HEK293 (cell line): ENCODE data around the gene ANKRD65.
A peak's percentile ranks its signal among the peaks of the same experiment; 100 is the strongest.

Source experiments
- CTCF ChIA-PET: fragments of 350-600 bp; formaldehyde crosslinking; extraction: SDS; loops from one replicate; lab custom pipeline; 2021; ENCODE audit warnings: antibody characterized with exemption; lab: Yijun Ruan, JAX
- POLR2A ChIA-PET: fragments of 300-600 bp; formaldehyde crosslinking; extraction: SDS; loops from one replicate; lab custom pipeline; 2020; ENCODE audit warnings: antibody characterized with exemption, inconsistent platforms; lab: Yijun Ruan, JAX
- H3K27ac ChIP-seq: fragments of 200-500 bp; sonication (Bioruptor generic); 2 replicates; pipeline ENCODE4 v1.5.1; 2014; ENCODE audit warnings: low read depth, low read length, control low read depth, inconsistent platforms; ENCODE audit errors: extremely low read depth
- H3K36me3 ChIP-seq, 2 experiments: fragments of 200-500 bp in 1 of 2; sonication (Bioruptor generic) in 1 of 2; 1 replicate in 1 of 2; 2 replicates in 1 of 2; pipeline ENCODE4 v1.5.1; 2014 to 2017; ENCODE audit warnings: inconsistent platforms in 2 of 2, low read length in 2 of 2; ENCODE audit not compliant: control insufficient read depth in 2 of 2, insufficient read depth in 1 of 2
- H3K4me1 ChIP-seq: fragments of 200-500 bp; sonication (Bioruptor generic); 2 replicates; pipeline ENCODE4 v1.5.1; 2014; ENCODE audit warnings: mild to moderate bottlenecking, low read length, inconsistent platforms; ENCODE audit not compliant: control insufficient read depth, insufficient read depth
- H3K4me3 ChIP-seq: 2 replicates; pipeline ENCODE4 v1.5.1; 2011; ENCODE audit warnings: low read depth, mild to moderate bottlenecking, control low read depth, low read length, moderate library complexity
- H3K9me3 ChIP-seq: fragments of 200-500 bp; sonication (Bioruptor generic); 2 replicates; pipeline ENCODE4 v1.5.1; 2014; ENCODE audit warnings: low read depth, low read length, inconsistent platforms; ENCODE audit not compliant: control insufficient read depth, insufficient read depth
- ELK4 ChIP-seq: IDR thresholded peaks from 2 replicates; pipeline ENCODE4 v1.6.1; 2011; ENCODE audit warnings: mild to moderate bottlenecking, low read depth, low read length, borderline replicate concordance
- GLIS2 ChIP-seq: fragments of 450-650 bp; formaldehyde crosslinking; IDR thresholded peaks from 2 replicates; pipeline ENCODE4 v1.5.1; 2016; ENCODE audit warnings: missing biosample characterization, missing genetic modification characterization
- MZF1 ChIP-seq: fragments of 450-650 bp; formaldehyde crosslinking; IDR thresholded peaks from 2 replicates; pipeline ENCODE4 v1.5.1; 2017; ENCODE audit warnings: missing biosample characterization, missing genetic modification characterization, borderline replicate concordance
- REST ChIP-seq: fragments of 450-650 bp; formaldehyde crosslinking; IDR thresholded peaks from 2 replicates; pipeline ENCODE4 v1.5.1; 2016; ENCODE audit warnings: missing biosample characterization, missing genetic modification characterization
- SP3 ChIP-seq: fragments of 450-650 bp; formaldehyde crosslinking; IDR thresholded peaks from 2 replicates; pipeline ENCODE4 v1.5.1; 2016; ENCODE audit warnings: missing biosample characterization, missing genetic modification characterization
- ZBTB49 ChIP-seq: fragments of 450-650 bp; formaldehyde crosslinking; IDR thresholded peaks from 2 replicates; pipeline ENCODE4 v1.5.1; 2016; ENCODE audit warnings: missing biosample characterization, missing genetic modification characterization, low read depth
- ZNF184 ChIP-seq: fragments of 450-650 bp; IDR thresholded peaks from 2 replicates; pipeline ENCODE4 v1.5.1; 2018; ENCODE audit warnings: missing biosample characterization, mild to moderate bottlenecking, missing genetic modification characterization
- ZNF211 ChIP-seq: fragments of 450-650 bp; formaldehyde crosslinking; IDR thresholded peaks from 2 replicates; pipeline ENCODE4 v1.5.1; 2016; ENCODE audit warnings: low read depth, missing biosample characterization, missing genetic modification characterization
- ZNF335 ChIP-seq: fragments of 450-650 bp; formaldehyde crosslinking; conservative IDR thresholded peaks from 2 replicates; pipeline ENCODE4 v1.5.1; 2016; ENCODE audit warnings: missing biosample characterization, missing genetic modification characterization
- ZNF391 ChIP-seq: fragments of 450-650 bp; formaldehyde crosslinking; IDR thresholded peaks from 2 replicates; pipeline ENCODE4 v1.5.1; 2016; ENCODE audit warnings: low read depth, missing biosample characterization, missing genetic modification characterization, borderline replicate concordance
- ZNF514 ChIP-seq: fragments of 450-650 bp; formaldehyde crosslinking; IDR thresholded peaks from 2 replicates; pipeline ENCODE4 v1.5.1; 2016; ENCODE audit warnings: missing biosample characterization, missing genetic modification characterization
- ZNF629 ChIP-seq: fragments of 450-650 bp; formaldehyde crosslinking; IDR thresholded peaks from 2 replicates; pipeline ENCODE4 v1.5.1; 2017; ENCODE audit warnings: missing biosample characterization, missing genetic modification characterization
- ZNF776 ChIP-seq: fragments of 450-650 bp; formaldehyde crosslinking; IDR thresholded peaks from 2 replicates; pipeline ENCODE4 v1.5.0; 2017; ENCODE audit warnings: missing biosample characterization, missing genetic modification characterization, borderline replicate concordance
- ZNF777 ChIP-seq: fragments of 450-650 bp; formaldehyde crosslinking; IDR thresholded peaks from 2 replicates; pipeline ENCODE4 v1.5.1; 2017; ENCODE audit warnings: missing biosample characterization, missing genetic modification characterization, borderline replicate concordance
- ZSCAN16 ChIP-seq: fragments of 450-650 bp; formaldehyde crosslinking; IDR thresholded peaks from 2 replicates; pipeline ENCODE4 v1.5.1; 2016; ENCODE audit warnings: missing biosample characterization, missing genetic modification characterization
- TF ChIP-seq, protein P1 (sequence below): fragments of 450-650 bp; formaldehyde crosslinking; IDR thresholded peaks from 2 replicates; pipeline ENCODE4; 2016; ENCODE audit warnings: missing biosample characterization, missing genetic modification characterization
- TF ChIP-seq, protein P2 (sequence below): fragments of 450-650 bp; formaldehyde crosslinking; IDR thresholded peaks from 2 replicates; pipeline ENCODE4 v1.5.1; 2016; ENCODE audit warnings: missing biosample characterization, missing genetic modification characterization
- TF ChIP-seq, protein P3 (sequence below): fragments of 450-650 bp; IDR thresholded peaks from 2 replicates; pipeline ENCODE4 v1.5.1; 2018; ENCODE audit warnings: missing biosample characterization, missing genetic modification characterization

ANKRD65 gene

DNA sequence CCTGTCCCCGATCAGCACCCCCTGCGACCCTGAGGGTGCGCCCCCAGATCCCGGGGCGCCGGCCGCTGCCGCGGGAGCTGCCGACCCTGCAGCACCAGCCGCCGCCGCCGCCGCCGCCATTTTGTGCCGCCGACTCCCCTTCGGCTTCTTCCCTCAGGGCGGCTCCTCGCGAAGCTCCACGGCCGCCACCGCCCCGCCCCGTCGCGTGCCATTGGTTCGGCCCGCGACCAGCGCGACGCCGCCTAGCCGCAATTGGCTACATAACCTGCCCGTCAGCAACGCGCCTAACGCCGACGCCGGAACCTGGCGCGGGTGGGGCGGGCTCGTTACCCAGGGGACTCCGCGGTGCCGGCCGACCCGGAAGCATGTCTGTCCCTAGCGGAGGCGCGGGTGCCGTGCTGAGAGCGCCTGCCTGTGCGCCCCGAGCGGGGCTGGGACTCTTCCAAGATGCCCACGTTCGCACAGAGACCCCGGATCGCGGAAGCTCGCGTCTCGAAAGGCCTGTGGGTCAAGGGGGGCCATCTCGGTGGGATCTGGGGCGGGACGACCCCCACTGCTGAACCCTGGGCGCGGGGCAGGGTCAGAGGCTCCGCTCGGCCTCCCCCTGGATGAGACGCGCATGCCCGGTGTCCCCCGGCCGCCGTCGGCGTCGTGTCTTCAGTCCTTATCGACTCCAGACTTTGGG, 21.7 kb downstream of the ANKRD65 start, which contains the start of gene CCNL2 (continued):
- peak; percentile 87 for TF ChIP-seq ZNF335 (tag by site-specific recombination)
- peak; percentile 87 for TF ChIP-seq SP3 (tag by site-specific recombination)
- TF ChIP-seq GLIS2 (tag by site-specific recombination) = peak; percentile 92; the same call in 1 of the 2 replicates
- TF ChIP-seq, all 188 proteins: peak for 49

- Histone ChIP-seq H3K4me3 (peak overlapping the region; percentile 95), H3K27ac (peak overlapping the region; percentile 89), H3K36me3 (peaks cover 27 to 85% of the 10 kb centered on the region in 2 experiments), H3K4me1 (no peaks in the 10 kb centered on the region)
- CTCF ChIA-PET = interaction anchor here (0.5 to 1.3 kb wide), 7 partner anchors 9 to 382 kb away, joined by 3 to 6 read pairs (median 4); no protein-coding TSS in a partner anchor
- POLR2A ChIA-PET = interaction anchor here (0.6 to 2.9 kb wide), 19 partner anchors 9 to 282 kb away, joined by 3 to 36 read pairs (median 3); partner anchors contain the start of genes AURKAIP1 and MRPL20
- TF ChIP-seq REST (no peak), ZNF391 (tag by site-specific recombination) (0 out of 2 replicates have a peak, but pooled peaks have one; percentile 22), ZNF184 (tag by site-specific recombination) (no peak), ZNF211 (tag by site-specific recombination) (no peak)
- TF ChIP-seq, protein P1, sequence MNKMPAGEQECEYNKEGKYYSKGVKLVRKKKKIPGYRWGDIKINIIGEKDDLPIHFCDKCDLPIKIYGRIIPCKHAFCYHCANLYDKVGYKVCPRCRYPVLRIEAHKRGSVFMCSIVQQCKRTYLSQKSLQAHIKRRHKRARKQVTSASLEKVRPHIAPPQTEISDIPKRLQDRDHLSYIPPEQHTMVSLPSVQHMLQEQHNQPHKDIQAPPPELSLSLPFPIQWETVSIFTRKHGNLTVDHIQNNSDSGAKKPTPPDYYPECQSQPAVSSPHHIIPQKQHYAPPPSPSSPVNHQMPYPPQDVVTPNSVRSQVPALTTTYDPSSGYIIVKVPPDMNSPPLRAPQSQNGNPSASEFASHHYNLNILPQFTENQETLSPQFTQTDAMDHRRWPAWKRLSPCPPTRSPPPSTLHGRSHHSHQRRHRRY (tag by site-specific recombination) = no peak
- TF ChIP-seq, protein P2, sequence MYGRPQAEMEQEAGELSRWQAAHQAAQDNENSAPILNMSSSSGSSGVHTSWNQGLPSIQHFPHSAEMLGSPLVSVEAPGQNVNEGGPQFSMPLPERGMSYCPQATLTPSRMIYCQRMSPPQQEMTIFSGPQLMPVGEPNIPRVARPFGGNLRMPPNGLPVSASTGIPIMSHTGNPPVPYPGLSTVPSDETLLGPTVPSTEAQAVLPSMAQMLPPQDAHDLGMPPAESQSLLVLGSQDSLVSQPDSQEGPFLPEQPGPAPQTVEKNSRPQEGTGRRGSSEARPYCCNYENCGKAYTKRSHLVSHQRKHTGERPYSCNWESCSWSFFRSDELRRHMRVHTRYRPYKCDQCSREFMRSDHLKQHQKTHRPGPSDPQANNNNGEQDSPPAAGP (tag by site-specific recombination) = 0 out of 2 replicates have a peak, but pooled peaks have one; percentile 26
- TF ChIP-seq, protein P3, sequence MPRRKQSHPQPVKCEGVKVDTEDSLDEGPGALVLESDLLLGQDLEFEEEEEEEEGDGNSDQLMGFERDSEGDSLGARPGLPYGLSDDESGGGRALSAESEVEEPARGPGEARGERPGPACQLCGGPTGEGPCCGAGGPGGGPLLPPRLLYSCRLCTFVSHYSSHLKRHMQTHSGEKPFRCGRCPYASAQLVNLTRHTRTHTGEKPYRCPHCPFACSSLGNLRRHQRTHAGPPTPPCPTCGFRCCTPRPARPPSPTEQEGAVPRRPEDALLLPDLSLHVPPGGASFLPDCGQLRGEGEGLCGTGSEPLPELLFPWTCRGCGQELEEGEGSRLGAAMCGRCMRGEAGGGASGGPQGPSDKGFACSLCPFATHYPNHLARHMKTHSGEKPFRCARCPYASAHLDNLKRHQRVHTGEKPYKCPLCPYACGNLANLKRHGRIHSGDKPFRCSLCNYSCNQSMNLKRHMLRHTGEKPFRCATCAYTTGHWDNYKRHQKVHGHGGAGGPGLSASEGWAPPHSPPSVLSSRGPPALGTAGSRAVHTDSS (tag by site-specific recombination) = no peak
- TF ChIP-seq, all 188 proteins: peak for 2
- H3K9me3 ChIP-seq = no peaks in the 10 kb centered on the region
Measured at GRCh38 chr1:1398677-1399186, 22.3 kb downstream of the ANKRD65 start.

DNA sequence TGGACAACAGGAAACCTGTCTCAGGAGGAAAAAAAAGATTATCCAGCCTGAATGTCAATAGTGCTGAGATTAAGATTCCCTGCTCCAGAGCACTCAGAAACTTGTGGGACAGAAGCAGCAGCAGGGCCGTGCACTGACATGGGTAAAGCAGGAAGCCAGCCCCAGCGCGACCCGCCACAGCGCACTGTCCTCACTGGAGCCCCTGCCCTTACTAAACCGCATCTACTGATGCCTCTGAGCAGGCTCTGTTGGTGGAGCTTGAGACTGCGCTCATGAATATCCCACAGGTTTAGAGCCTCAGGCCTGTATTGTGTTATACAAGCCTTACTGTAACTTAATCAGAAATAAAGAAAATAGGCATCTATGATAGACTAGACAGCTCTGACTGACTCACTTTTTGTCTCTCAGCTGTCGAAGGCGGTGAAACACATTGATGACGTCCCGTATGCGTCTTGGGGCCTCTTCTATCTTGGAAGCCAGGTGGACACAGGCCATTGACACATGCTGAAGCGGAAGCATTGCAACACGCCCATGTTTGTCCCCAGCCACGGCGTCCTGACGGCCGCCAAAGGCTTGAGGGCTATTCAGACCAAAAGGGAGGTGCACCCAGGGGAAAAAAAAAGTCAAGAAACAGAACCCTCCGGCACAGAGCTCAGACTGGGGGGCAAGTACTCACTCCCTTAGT, 23.1 kb downstream of the ANKRD65 start:
- Histone ChIP-seq H3K9me3 (no peaks in the 10 kb centered on the region), H3K4me1 (no peaks in the 10 kb centered on the region), H3K27ac (peak overlapping the region; percentile 89; the same call in 1 of the 2 replicates), H3K36me3 (peaks cover 30 to 85% of the 10 kb centered on the region in 2 experiments), H3K4me3 (peak overlapping the region; percentile 95)
- ChIA-PET POLR2A (interaction anchor here (1.1 kb wide), 1 partner anchor 44 kb away, joined by 3 read pairs; no protein-coding TSS in a partner anchor), CTCF (interaction anchor here (0.5 to 1.0 kb wide), 3 partner anchors 17 to 129 kb away, joined by 3 to 4 read pairs (median 4); no protein-coding TSS in a partner anchor)
- TF ChIP-seq ZNF629 (tag by site-specific recombination) = 0 out of 2 replicates have a peak, but pooled peaks have one; percentile 36
- no peak for TF ChIP-seq MZF1
- TF ChIP-seq ZSCAN16 = no peak
- no peak for TF ChIP-seq ELK4
- TF ChIP-seq ZNF777 (tag by site-specific recombination) = no peak
- no peak for TF ChIP-seq ZBTB49
- TF ChIP-seq ZNF776 = no peak
- no peak for TF ChIP-seq ZNF514 (tag by site-specific recombination)
